Cortex of kidney (tissue), 1 donor: ENCODE results near the gene SLC28A2.
"Not testable (repeated sequence)": the region's sequence is repeated elsewhere in the genome, so short reads cannot be mapped to it uniquely, and the experiment has no call there.

Experiments
- DNase-seq: peaks from one replicate; lab custom pipeline; 2025; lab: John Stamatoyannopoulos, UW

SLC28A2 gene

DNA sequence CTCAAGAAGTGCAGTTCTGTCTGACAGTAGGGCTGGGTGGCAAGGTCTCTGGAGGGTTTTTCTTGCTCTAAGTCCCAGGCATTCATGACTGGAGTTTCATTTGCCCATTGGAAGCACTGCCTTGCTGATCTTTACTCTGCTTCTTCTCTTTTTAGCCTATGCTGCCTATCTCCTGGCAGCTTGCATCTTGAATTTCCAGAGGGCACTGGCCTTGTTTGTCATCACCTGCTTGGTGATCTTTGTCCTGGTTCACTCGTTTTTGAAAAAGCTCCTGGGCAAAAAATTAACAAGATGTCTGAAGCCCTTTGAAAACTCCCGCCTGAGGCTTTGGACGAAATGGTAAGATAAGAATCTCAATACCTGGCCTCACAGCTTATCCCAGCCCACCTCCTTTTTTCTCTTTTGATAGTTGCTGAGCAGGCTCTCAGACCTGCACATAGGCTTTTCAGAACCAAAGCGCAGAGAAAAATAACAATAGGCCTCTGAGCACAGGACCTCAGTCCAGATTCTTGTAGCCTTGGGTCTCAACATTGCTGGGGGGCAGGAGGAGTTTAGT lies 10.9 kb downstream of the SLC28A2 start:
- DNase-seq, result no peak

DNA sequence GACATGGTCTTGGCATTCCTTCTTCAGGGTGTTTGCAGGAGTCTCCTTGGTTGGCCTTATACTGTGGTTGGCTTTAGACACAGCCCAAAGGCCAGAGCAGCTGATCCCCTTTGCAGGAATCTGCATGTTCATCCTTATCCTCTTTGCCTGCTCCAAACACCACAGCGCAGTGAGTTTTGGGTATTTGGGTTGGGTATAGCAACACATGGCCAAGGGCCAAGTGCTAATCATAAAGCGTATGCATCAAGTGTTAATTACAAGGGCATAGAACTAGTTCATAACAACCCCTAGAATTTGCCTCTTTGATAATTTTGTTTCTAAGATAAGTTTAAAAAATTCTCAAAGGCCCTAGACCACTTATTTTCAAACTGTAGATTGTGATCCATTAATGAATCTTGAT lies 11.8 kb downstream of the SLC28A2 start:
- no peak for DNase-seq

DNA sequence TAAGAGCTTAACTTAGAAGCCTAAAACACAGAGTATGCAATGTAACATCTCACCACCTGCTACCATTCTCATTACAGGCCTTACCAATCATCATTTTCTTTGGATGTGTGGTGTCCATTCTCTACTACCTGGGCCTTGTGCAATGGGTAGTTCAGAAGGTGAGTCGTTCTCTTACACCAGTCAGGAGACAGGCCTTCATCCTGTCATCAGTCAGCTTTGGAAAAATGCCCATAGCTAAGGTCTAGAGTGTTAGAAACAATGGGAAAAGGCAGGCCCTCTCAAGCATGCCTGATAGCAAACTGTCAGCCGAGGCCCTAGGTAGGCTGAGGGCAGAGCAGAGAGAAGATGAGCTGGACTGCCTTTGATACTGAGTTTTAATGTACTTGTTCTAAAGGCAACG lies 13.5 kb downstream of the SLC28A2 start:
- DNase-seq, result no peak

DNA sequence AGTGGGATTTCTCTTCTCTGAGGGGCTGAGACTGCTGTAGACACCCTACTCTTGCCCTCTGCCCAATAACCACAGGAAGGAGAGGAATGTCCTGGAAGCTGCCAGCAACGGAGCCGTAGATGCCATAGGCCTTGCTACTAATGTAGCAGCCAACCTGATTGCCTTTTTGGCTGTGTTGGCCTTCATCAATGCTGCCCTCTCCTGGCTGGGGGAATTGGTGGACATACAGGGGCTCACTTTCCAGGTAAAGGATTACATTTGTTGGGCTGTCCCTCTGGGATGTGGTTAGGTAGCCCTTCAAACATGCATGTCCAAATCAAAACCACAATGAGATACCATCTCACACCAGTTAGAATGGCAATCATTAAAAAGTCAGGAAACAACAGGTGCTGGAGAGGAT lies 16.1 kb downstream of the SLC28A2 start:
- no peak for DNase-seq

DNA sequence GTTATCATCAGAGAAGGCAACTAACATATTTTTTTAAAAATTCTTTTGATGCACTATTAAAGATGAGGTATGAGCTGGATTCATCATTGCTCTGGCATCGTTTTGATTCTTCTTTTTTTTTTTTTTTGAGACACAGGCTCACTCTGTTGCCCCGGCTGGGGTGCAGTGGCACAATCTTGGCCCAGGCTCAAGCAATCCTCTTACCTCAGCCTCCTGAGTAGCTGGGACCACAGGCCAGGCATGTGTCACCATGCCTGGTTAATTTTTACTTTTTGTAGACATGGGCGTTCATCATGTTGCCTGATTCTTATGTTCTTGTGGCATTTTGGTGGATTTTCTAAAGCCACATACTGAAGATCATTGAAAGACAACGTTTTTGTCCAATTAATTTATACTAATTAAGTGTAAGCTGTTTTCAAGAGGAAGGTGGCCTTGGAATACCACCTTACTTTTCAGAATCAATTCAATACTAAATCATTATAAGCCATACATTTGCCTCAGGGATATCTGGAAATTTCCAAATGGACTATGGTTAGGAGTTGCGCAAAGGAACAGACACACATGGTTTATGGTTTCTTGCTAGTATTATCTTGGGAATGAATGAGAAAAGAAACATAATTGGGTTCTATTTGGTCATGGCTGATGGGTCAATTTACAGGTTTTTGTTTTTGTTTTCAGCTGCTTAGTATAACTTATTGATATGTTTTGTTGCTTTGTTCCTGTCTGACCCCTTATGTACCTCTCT lies 22.8 kb downstream of the SLC28A2 start:
- DNase-seq, result no peak

DNA sequence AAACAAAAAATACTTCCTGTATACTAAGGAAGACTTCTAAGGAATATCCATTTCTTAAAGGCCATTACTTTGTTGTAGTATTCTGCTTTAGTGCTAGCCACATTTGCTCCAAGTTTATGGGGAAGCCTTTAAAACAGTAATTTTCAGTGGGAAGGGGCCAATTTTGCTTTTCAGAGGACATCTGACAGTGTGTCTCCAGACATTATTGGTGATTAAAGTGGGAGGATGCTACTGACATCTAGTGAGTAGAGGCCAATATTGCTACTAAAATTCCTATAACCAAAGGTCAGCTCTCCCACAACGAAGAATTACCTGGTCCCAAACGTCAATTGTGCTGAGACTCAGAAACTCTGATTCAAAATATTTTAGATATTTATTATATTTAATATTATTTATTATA lies 24.8 kb downstream of the SLC28A2 start:
- DNase-seq, result no peak

DNA sequence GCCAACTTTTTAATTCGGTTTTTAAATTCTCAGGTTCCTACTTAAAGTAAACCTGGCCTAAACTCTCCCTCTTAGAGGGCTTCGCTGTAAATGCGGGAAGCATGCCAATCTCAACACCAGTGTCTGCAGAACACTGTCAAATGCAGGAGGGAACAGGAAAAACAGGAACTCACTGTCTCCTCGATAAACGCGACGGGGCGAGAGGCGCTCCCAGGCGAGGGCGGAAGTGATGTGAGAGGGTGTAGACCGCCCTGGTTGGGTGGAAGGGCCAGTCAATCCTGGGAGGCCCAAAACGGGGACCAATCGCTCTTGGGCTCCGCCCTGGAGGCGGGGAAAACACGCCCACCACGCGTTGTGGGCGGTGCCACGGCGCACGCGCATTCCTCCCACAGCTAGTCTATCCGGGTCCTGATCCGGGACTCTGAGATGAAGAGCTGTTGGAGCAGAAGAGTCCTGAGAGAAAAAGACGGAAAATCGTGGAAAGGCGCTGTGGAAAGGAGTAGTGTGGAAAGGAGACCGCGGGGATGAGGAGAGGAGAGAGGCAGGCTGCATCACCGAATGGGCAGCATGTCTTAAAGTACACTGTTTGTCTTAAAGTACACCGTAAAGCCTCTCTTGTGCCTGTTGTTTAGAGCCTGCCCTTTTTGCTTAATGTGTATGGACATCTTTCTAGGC lies 27.1 kb downstream of the SLC28A2 start:
- DNase-seq, result peak; percentile 59

DNA sequence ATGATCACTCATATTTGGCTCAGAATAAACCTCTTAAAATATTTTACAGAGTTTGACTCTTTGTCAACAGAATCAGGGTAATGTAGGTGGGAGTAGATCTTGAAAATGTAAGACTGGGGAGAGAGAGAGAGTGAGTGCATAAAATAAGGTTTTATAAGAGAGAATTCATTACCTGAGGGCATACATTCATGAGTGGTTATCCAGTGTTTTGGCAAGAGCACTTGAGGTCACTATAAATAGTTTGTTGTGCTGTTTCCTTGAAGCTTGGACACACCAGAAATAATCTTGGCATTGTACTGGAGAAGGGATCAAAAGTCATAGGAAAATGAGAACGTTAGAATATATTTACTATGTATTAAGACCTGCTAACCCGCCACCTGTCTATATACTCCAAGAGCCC lies 33.4 kb downstream of the SLC28A2 start:
- DNase-seq, result no peak

DNA sequence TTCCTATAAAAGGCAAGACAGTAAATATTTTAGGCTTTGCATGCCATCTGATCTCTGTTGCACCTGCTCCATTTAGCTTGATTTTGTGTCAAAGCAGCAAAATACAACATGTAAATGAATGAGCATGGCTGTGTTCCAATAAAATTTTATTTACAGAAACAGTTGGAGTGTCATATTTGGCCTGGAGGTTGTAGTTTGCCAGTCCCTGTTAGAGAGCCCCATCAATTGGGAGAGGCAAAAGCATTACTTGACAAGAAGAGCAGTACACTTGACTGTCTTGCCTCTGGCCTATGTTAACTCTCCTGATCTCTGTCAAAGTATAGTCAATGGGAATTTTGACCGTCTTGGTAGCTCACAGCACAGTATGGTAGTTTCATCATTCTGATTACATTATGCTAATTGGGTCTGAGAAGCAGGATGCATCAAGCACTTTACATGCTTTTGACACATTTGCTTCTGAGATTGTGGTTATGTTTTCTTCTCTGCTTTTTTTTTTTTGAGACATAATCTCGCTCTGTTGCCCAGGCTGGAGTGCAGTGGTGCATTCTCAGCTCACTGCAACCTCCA lies 35.4 kb downstream of the SLC28A2 start:
- DNase-seq, result no peak

DNA sequence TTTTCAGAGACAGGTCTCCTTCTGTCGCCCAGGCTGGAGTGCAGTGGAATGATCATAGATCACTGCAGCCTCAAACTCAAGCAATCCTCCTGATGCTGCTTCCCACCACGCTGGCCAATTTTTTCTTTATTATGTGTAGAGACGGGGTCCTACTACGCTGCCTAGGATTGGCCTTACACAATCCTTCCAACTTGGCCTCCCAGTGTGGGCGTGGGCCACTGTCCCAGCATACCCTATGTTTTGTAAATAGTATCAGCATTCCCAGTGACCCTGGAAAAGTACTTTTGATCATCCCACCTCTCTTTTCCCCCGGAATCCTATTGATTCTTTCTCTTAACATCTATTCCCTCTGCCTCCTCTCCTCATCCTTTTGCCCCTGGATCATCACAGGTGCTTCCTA lies 36.9 kb downstream of the SLC28A2 start:
- DNase-seq, result no peak

DNA sequence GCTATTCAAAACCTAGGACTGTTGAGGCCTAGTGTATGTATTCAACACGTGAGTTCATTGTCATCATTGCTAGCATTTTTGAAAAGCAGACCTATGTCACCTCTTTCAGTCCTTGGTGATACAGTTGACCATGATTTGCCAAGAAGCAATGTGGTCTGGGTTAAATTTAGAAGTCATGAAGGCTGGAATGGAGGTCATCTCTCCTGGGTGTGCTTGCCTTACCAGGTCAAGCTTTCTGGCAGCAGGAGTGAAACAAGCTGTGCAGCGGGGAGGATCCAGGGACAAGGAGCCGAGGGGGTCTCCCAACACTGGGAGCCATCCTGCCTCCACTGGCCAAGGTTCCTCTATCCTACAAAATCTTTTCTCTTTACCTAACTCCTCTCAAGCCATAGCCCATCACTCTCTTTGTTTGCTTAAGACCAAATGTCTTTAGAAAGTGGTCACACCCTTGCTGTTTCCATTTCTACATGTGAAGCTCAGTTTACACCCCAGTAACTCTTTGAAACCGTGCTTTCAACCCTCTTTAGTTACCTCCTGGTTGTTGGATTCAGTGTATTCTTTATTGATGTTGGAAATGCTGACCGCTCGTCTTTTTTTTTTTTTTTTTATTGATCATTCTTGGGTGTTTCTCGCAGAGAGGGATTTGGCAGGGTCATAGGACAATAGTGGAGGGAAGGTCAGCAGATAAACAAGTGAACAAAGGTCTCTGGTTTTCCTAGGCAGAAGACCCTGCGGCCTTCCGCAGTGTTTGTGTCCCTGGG lies 40.0 kb downstream of the SLC28A2 start:
- DNase-seq, result no peak

DNA sequence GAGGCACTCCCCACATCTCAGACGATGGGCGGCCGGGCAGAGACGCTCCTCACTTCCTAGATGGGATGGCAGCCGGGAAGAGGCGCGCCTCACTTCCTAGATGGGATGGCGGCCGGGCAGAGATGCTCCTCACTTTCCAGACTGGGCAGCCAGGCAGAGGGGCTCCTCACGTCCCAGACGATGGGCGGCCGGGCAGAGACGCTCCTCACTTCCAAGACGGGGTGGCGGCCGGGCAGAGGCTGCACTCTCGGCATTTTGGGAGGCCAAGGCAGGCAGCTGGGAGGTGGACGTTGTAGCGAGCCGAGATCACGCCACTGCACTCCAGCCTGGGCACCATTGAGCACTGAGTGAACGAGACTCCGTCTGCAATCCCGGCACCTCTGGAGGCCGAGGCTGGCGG lies 41.3 kb downstream of the SLC28A2 start:
- not testable (repeated sequence) for DNase-seq

DNA sequence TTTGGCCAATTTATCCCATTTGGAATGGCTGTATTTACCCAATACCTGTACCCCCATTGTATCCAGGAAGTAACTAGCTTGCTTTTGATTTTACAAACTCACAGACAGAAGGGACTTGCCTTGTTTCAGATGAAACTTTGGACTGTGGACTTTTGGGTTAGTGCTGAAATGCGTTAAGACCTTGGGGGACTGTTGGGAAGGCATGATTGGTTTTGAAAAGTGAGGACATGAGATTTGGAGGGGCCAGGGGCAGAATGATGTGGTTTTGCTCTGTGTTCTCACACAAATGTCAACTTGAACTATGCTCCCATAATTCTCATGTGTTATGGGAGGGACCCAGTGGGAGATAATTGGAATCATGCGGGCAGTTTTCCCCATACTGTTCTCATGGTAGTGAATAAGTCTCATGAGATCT lies 46.9 kb downstream of the SLC28A2 start:
- not testable (repeated sequence) for DNase-seq

DNA sequence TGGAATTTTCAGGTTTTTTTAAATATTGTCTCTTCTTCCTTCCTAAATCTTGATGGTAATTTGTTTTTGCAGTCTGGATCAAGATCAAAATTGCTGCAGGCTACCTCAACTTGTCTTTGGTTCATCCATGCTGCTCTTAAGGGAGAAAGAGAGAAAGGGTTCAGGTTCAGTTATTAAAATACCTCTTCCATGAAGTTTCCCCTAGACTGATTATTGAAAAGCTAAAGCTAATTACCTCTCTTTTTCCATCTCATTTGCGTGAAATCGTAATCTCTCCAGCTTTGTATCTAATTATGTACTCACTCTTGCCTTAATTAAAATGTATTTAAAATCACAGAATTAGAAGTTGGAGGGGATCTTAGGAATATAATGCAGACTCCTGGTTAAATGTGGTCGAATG lies 52.7 kb downstream of the SLC28A2 start:
- no peak for DNase-seq

DNA sequence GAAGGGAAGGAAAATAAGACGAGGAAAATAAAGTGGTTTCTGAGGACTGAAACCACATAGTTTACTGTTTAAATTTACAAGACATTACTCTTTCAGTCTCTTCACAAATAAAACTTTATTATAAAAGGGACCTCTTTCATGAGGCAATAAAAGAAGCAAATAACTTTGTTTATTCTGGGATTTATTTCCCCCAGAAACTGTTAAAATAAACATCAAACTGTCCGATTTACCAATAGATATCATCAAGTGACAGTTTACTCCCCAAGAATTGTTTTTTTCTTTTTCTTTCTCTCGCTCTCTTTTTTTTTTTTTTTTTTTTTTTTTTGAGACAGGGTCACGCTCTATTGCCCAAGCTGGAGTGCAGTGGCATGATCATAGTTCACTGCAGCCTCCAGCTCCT lies 54.1 kb downstream of the SLC28A2 start:
- DNase-seq, result no peak

DNA sequence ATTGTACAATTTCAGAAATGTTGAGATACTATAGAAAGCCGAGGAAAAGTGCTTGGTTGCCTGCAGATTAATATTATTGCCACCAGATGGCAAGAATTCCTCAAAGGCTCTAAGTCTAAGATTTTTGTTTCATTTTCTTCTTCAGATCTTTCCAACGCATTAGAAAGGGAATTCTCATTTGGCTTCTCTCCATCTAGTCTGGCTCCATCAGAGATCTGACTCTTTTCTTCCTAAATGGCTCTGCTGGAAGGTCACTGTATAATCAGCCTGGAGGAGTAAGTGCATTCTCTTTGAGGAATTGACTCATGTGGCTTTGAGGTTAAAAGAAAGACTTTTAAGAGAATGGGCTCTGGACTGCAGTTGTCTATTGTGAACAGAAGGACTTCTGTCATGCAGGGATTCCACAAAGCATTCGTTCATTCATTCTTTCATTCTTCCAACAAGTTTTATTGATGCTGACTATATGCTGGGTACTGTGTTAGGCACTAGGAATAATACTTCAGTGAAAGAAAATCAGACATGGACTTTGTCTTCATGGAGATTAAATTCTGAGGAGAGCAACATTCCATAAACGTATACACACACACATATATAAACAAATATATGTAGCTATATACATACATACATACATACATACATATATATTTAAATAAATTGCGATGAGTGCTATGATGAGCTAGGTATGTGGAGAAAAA lies 55.3 kb downstream of the SLC28A2 start:
- DNase-seq, result no peak

DNA sequence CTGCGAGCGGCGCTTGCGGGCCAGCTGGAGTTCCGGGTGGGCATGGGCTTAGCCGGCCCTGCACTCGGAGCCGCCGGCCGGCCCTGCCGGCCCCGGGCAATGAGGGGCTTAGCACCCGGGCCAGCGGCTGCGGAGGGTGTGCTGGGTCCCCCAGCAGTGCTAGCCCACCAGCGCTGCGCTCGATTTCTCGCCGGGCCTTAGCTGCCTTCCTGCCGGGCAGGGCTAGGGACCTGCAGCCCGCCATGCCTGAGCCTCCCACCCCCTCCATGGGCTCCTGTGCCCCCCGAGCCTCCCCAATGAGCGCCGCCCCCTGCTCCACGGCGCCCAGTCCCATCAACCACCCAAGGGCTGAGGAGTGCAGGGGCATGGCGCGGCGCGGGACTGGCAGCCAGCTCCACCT lies 62.1 kb downstream of the SLC28A2 start:
- DNase-seq, result not testable (repeated sequence)

DNA sequence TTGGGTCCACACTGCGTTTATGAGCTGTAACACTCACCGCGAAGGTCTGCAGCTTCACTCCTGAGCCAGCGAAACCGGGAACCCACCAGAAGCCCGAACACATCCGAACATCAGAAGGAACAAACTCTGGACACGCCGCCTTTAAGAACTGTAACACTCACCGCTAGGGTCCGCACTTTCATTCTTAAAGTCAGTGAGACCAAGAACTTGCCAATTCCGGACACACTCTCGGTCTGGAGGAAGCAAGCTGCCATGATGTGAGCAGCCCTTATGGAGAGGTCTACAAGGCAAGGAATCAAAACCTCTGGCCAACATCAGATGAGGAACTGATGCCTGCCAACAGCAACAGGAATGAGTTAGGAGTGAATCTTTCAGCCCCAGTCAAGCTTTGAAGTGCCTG lies 62.9 kb downstream of the SLC28A2 start:
- DNase-seq, result no peak

DNA sequence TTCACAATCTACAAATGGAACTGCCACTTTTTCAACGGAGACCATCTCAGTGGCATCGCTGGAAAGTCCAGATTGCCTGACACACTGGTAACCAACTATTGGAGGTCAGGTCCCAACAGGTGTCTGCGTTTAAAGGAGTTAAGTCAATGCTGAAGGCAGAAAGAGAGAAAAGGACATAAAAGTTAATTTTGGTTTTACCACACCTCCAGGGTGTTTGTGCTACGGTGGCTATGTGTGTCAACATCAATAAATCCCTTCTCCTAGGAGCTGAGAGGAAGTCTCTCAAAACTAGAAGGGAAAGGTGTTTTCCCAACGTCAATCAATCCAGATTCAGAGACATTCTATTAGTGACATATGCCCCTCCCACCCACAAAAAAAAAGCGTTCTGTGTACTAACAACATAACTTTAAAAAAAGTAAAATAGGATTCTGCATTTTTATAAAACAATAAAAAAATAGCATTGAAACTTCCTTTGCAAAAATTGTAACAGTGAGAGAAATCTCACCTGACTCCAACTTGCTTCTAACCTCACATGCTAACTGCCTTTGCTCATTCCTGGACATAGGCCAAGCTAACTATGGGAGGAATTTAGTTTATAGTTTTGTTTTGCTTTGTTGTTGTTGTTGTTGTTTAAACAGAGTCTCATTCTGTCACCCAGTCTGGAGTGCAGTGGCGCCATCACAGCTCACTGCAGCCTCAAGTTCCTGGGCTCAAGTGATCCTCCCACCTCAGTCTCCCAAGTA lies 67.6 kb downstream of the SLC28A2 start:
- no peak for DNase-seq

DNA sequence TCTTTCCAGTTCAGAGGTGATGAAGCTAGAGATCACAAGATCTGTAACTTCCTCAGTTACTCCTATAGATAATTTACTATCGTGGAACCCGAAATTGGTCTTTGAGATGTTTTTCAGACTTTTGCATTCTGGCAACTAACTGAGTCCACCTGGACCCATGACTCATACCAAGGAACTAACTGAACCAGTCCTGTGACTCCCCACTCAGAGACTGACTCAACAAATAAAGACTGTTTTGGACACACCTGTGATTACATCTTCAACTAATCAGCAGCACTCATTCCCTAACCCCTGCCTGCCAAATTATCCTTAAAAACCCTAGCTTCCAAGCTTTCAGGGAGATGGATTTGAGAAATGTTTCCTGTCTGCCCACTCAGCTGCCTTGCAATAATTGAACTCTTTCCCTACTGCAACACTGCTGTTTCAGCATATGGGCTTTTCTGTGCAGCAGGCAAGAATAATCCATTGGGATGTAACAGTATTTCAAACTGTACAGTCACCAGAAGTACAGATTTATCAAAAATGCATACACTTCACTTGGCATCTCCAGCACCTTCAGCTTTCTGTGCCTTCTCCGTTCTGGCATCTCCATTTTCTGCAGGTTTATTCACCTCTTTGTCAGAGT lies 68.7 kb downstream of the SLC28A2 start:
- no peak for DNase-seq

DNA sequence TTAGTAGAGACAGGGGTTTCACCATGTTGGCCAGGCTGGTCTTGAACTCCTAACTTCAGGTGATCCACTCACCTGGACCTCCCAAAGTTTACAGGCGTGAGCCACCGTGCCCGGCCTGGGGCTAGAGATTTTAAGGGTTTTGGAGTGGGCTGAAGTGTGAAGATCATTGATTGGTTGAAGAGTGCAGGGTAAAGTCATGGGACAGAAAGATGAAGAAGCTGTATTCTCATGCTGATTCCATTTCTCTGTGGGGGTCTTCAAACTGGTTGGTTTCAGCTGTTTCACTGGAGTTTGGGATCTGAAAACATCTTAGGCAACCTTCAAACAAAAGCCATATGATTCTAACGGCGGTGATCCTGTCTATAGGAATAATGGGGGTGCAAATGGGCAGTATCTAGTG lies 74.2 kb downstream of the SLC28A2 start:
- no peak for DNase-seq
